Measurements from ENCODE around the gene FSD2. TPM values are rescaled to one million over a fixed set of nuclear protein-coding genes. Genes with fewer than 3 reads are reported as not detected.

Gene FSD2
- total RNA-seq, 1 experiment from 2014 or later = not detected

DNA sequence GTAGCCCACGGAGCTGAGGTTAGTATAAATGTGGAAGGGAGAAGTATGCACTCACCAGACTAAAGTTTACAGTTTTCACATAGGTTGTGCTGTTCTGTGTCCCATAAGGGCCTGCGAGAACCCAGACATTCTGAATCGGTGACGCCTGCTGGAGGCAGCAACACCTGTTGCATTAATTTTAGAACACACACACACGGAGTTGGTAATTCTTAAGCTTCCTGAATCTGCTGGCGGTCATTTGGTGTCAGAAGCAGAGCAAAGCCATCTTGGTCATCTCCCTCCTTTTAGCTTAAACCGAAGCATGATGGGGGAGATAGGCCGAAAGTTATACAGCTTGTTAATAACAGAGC lies 55.1 kb downstream of the FSD2 start:
- H2BK15ac ChIP-seq (ENCODE audit: low read depth, low read length) = no peak overlapping the region
- no peak for DNase-seq
- peaks cover 4% of the 10 kb centered on the region for H3K79me1 ChIP-seq (ENCODE audit: insufficient read depth, low read depth, low read length, poor library complexity, severe bottlenecking)
- no peak overlapping the region for H3K4ac ChIP-seq (ENCODE audit: low read depth, low read length)
- H3K4me1 Mint-ChIP-seq = peaks cover 11 to 12% of the 10 kb centered on the region in 2 experiments
- no peaks in the 10 kb centered on the region for H3K9me3 ChIP-seq (ENCODE audit: control insufficient read depth, low read depth, low read length)
- H3K27ac ChIP-seq (ENCODE audit: insufficient read length, low read depth, low read length) = no peak overlapping the region
- peak overlapping the region; percentile 10 to 78 (median 36); a peak in 3 of 7 replicates for H3K27ac Mint-ChIP-seq
- peak overlapping the region; percentile 90 to 99 for H3K4me3 Mint-ChIP-seq
- no peak overlapping the region for H4K91ac ChIP-seq (ENCODE audit: insufficient read length, low read depth, low read length)
- H3K9me3 Mint-ChIP-seq = no peaks in the 10 kb centered on the region
- peaks cover 13% of the 10 kb centered on the region for H3K23me2 ChIP-seq (ENCODE audit: insufficient read length, low read depth, low read length, poor library complexity, severe bottlenecking)
- no peak overlapping the region for H2BK12ac ChIP-seq (ENCODE audit: insufficient read length, low read depth, low read length)
- TF ChIP-seq, protein P1, sequence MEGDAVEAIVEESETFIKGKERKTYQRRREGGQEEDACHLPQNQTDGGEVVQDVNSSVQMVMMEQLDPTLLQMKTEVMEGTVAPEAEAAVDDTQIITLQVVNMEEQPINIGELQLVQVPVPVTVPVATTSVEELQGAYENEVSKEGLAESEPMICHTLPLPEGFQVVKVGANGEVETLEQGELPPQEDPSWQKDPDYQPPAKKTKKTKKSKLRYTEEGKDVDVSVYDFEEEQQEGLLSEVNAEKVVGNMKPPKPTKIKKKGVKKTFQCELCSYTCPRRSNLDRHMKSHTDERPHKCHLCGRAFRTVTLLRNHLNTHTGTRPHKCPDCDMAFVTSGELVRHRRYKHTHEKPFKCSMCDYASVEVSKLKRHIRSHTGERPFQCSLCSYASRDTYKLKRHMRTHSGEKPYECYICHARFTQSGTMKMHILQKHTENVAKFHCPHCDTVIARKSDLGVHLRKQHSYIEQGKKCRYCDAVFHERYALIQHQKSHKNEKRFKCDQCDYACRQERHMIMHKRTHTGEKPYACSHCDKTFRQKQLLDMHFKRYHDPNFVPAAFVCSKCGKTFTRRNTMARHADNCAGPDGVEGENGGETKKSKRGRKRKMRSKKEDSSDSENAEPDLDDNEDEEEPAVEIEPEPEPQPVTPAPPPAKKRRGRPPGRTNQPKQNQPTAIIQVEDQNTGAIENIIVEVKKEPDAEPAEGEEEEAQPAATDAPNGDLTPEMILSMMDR (conservative IDR thresholded peaks at IDR 0.05) = no peak
- H3K27me3 ChIP-seq (ENCODE audit: insufficient read depth, low read length) = no peaks in the 10 kb centered on the region
- no peak overlapping the region for H3K23ac ChIP-seq (ENCODE audit: insufficient read length, low read depth, low read length)
- no peak overlapping the region for H2BK120ac ChIP-seq (ENCODE audit: low read depth, low read length, poor library complexity, severe bottlenecking)
- H4K8ac ChIP-seq (replicated peaks; ENCODE audit: insufficient read length, low read depth, low read length) = no peak overlapping the region
- no peak overlapping the region for H2AK5ac ChIP-seq (ENCODE audit: insufficient read length, low read length)
- H3K18ac ChIP-seq (ENCODE audit: insufficient read length, low read depth, low read length) = no peak overlapping the region
- no peak overlapping the region for H4K5ac ChIP-seq (ENCODE audit: insufficient read length, low read depth, low read length)
- 0 out of 2 replicates have a peak, but pooled peaks cover 5% of the 10 kb centered on the region for H3K4me1 ChIP-seq (ENCODE audit: insufficient read depth, low read length)
- no peak overlapping the region for H3K14ac ChIP-seq (ENCODE audit: insufficient read depth, low read length)
- H4K20me1 ChIP-seq (ENCODE audit: control insufficient read depth, insufficient read depth, insufficient read length) = no peaks in the 10 kb centered on the region
- peak overlapping the region; percentile 73 for H3K4me2 ChIP-seq (ENCODE audit: insufficient read depth, insufficient read length, low read length)
- WGBS (ENCODE audit: extremely low coverage, insufficient read length, low lambda C conversion rate) = no CpG with 5 or more reads among the region's 8 CpGs
- H3K9ac ChIP-seq (ENCODE audit: extremely low read depth, insufficient read length, low read length) = peak overlapping the region; percentile 74
- no peak overlapping the region for H2AFZ ChIP-seq (ENCODE audit: low read length)
- no peaks in the 10 kb centered on the region for H3K27me3 Mint-ChIP-seq (ENCODE audit: low read depth)
- H3K79me2 ChIP-seq (ENCODE audit: insufficient read depth, low read length) = peaks cover 10% of the 10 kb centered on the region; the same call in 1 of the 2 replicates
- no peak overlapping the region for H2BK5ac ChIP-seq (ENCODE audit: insufficient read length, low read length)
- H2BK20ac ChIP-seq (ENCODE audit: low read depth, low read length, poor library complexity, severe bottlenecking) = no peak overlapping the region
- no peak overlapping the region for H3T11ph ChIP-seq (ENCODE audit: low read length)
- H3K36me3 Mint-ChIP-seq (ENCODE audit: insufficient read depth in 1 of 3, low read depth in 3 of 3) = peaks cover 2 to 30% (median 29%) of the 10 kb centered on the region in 3 experiments; a peak in 5 of 7 replicates
- H3K56ac ChIP-seq (ENCODE audit: insufficient read length, low read depth, low read length) = no peak overlapping the region
